Measurements from ENCODE around the gene SYT15.
"Not testable (repeated sequence)": the region's sequence is repeated elsewhere in the genome, so short reads cannot be mapped to it uniquely, and the experiment has no call there.

Gene SYT15

GRCh38 chr10:46557319-46558121 lies 21.4 kb upstream of the SYT15 start:
- DNase-seq = peak; percentile 62

GRCh38 chr10:46558122-46558391 lies 20.9 kb upstream of the SYT15 start:
- DNase-seq = no peak

- DNase-seq = peak; percentile 61
Measured at GRCh38 chr10:46558392-46559185, 20.3 kb upstream of the SYT15 start.

DNA sequence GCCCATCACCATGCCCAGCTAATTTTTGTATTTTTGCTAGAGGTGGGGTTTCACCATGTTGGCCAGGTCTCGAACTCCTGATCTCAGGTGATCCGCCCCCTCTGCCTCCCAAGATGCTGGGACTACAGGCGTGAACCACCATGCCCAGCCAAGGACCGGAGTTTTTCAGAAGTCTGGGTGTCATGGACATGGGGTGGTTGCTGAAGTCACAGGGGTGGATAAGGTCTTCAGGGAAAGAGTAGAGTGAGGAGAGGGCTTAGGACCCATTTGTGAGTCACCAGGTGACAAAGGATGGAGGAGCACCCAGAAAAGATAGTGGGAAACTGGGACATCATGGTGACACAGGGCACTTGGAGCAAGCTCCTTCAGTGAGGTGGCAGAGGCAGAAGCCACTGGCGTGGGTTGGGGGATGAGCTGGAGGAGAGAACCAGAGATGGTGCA lies 19.7 kb upstream of the SYT15 start:
- peak; percentile 58 for DNase-seq

GRCh38 chr10:46560381-46560780 lies 18.5 kb upstream of the SYT15 start:
- peak; percentile 57 for DNase-seq

DNA sequence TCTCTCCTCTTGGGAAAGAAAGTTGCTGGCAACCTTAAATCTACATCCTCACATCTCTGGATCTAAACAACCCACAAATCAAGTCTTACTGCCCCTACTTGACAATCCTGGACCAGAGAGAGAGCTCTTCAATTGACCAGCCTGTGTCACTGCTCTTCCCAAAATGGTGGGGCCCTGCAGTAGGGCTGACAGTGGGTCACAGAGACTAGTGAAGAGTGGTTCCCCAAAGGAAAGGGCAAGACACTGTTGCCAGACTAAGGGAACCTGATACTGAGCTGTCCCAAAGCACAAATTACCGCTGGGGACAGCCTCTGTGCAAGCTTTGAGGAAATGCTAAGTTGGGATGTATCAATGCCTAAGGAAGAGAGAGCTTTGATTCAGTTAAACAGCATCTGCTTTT lies 18.0 kb upstream of the SYT15 start:
- peak; percentile 55 for DNase-seq

DNA sequence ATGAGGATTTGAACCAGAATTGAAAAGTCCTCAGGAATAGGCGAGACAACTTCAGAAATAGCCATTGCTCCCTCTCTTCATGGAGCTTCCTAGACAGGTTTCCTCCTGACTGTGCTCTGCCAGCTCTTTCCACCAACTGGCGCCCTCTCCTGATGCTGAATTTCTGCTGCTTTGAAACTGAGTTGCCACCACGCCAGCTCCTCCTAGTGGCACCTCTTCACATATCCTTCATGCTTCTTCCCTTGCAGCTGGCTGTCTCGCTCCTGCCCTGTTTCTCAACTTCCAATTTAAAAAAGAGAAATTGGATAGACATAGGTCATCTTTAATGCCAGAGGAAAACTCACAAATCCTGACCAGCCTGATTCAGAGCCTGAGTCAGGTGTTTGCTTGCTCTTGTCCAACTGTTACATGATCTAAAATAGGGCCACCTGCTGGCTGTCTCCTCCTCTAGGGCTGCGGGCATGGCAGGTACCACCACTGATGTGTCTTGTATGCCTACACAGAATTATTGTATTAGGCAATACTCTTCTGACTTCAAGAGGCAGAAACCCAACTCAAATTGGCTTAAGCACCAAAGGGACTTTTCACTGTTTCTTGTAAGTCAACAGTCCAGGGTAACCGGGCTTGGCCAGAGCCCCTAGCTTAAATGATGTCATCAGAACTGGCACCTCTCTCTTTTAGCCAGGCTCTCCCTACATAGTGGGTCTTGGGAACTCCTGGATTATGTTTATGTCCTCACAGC lies 13.2 kb upstream of the SYT15 start:
- DNase-seq = peak; percentile 75

DNA sequence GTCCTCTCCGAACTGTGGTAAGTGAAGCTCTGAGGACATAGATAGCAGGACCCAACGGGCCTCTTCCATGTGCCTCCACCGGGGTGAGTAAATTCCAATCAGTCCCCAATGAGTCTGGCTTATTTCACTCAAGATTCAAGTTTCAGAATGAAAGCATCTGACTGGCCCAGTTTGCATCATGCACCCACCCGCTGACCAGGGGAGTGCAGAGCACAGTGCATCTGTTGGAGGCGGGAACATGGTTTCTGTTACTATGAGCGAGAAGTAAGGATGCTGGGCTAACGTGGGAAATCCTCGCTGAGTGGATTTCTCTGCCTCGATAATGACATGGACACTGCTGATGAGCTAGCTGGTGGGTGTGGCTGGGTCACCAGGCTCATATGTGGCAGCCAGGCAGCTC lies 11.8 kb upstream of the SYT15 start:
- not testable (repeated sequence) for DNase-seq

- DNase-seq = not testable (repeated sequence)
Measured at GRCh38 chr10:46570655-46571054, 8.3 kb upstream of the SYT15 start.

DNA sequence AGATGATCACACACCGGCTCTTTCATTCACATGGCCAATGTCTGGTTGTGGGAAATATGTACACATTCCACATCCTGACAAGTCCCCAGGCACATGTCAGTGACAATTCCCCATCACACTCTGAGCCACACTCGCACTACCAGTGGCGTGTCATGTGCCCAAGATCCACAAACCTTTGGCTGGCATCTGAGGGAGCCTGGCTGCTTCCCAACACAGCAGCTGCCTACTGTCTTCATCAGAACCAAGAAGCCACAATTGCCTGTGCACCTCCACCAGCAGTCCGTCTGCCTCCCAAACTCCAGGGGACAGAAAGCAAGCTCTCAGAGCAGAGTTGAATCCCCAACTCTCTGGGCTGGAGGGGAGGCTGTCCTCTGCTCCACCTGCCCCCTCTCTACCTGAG lies 6.2 kb upstream of the SYT15 start:
- not testable (repeated sequence) for DNase-seq

- not testable (repeated sequence) for DNase-seq
Measured at GRCh38 chr10:46573314-46573713, 5.6 kb upstream of the SYT15 start.

DNA sequence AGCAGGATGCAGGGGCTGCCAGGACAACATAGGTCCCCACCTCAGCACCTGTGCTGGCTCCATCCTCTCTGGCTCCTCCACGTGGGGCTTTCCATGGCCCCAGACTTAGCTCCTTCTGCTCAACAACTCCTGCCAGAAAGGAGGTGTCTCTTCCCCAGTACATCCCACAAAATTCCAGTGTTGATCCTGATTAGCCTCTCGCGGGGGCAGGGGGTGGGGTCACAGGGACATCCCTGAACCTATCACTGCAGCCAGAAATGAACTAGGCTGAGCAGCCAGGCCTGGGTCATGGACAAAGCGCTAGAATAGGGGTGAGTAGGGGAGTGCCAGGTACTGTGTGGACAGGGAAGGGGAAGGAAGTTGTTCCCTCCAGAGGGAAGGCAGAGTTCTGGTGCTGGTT lies 5.0 kb upstream of the SYT15 start:
- not testable (repeated sequence) for DNase-seq

DNA sequence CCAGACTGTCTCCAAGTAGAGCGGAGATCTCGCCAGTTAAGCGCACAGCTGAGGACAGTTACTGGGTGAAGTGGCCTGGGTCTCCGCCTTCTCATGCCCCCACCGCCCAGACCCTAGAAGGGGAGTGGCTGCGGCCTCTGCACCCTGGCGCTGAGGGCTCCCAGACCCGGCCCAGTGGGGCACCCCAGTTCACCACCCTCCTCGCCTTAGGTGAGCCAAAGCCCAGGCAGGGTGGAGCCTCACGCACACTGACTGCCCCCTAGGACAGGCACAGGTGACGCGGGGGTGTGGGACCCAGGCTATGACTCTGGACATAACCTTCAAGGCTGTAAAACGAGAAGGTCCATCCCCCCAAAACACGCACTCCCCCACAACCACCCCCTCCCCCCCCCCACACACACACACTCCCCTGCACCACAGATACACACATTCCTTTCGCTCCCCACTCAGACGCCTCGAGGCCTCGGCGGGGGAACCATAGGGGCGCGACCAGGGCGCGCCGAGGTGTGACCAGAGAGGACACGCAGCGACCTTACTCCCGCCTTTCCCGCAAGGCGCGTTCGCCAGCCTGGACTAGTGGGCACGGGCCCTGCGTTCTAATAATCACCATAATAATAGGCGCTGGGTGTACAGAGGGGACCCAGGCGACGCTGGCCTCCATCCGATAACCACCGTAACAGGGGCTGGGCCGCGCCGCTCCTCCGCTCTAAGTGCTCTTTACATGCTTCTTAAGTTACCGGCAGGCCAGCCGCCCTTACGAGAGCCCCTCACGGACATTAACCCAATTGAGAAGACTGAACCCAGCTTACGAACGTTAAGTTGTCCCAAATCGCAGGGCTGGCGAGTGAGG lies 1.1 kb upstream of the SYT15 start:
- peak; percentile 56 for DNase-seq

DNA sequence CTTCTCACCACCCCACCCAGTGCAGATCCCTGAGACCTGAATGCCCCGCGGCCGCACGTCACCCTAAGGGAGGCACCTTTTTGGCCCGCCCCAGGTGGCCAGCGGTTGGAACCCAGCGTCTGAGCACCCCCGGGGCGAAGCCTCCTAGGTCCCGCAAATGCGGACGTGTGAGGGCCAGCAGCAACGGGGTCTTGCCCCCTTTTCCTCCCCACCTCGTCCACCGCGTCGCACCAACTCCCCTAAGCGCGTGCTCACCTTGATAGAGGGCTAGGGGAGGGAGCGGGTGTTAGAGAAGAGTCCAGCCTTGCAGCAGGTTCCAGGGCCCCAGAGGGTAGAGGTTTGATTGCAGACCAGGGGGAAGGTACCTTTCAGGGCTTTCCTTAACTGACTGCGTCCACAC lies 450 bp downstream of the SYT15 start:
- DNase-seq = not testable (repeated sequence)

- DNase-seq = not testable (repeated sequence)
Measured at GRCh38 chr10:46581997-46582396, 3.1 kb downstream of the SYT15 start.

- DNase-seq = not testable (repeated sequence)
Measured at GRCh38 chr10:46582568-46582967, 3.6 kb downstream of the SYT15 start.

DNA sequence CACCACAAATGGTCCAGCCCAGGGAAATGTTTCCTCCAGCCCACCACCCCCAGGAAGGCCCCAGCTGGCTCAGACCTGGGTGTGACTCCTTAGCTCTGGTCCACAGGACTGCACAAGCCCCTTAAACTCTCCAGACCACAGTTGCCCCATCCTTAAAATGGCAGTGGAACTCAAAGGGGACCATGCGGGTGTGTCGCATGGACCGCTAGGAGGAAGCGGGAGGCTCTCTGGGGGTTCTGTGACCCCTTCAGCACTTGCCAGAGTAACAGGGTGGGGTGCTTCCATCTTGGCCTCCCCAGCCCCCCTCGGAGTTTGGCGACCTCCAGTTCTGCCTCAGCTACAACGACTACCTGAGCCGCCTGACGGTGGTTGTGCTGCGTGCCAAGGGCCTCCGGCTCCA lies 5.3 kb downstream of the SYT15 start:
- not testable (repeated sequence) for DNase-seq

DNA sequence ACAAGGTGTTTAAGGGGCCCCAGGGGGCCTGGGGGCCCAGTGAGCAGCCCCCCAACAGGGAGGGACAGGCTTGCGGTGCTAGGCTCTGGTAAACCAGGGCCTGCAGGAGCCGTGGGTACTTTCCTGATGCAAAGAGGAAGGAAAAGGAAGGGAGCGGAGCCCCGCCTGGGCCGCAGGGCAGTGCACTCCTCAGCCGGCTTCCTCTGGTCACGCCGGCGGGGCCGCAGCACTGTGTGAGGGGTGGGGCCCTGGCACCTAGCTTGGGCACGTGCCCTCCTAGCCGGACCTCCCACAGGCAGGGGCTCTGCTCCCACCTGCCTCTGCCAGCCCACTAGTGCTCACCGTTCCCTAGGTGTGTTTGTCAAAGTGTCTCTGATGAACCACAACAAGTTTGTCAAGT lies 6.3 kb downstream of the SYT15 start:
- DNase-seq = not testable (repeated sequence)

- DNase-seq = not testable (repeated sequence)
Measured at GRCh38 chr10:46587546-46587945, 8.6 kb downstream of the SYT15 start.

GRCh38 chr10:46588221-46588620 lies 9.3 kb downstream of the SYT15 start:
- DNase-seq = not testable (repeated sequence)

GRCh38 chr10:46589589-46589988 lies 10.7 kb downstream of the SYT15 start:
- not testable (repeated sequence) for DNase-seq

- DNase-seq = not testable (repeated sequence)
Measured at GRCh38 chr10:46591053-46591452, 12.1 kb downstream of the SYT15 start.

All from activated effector memory CD4-positive, alpha-beta T cell treated with anti-CD3 and anti-CD28 coated beads, Interleukin-2, amount 50 U/mL, for 16 hours (primary cell).